Activated CD8-positive, alpha-beta memory T cell treated with anti-CD3 and anti-CD28 coated beads for 24 hours (primary cell): ENCODE measurements around the gene PASK.

Experiments used
- DNase-seq: peaks from one replicate; pipeline ENCODE4 v3.0.0-alpha.2; 2020

Gene PASK

DNA sequence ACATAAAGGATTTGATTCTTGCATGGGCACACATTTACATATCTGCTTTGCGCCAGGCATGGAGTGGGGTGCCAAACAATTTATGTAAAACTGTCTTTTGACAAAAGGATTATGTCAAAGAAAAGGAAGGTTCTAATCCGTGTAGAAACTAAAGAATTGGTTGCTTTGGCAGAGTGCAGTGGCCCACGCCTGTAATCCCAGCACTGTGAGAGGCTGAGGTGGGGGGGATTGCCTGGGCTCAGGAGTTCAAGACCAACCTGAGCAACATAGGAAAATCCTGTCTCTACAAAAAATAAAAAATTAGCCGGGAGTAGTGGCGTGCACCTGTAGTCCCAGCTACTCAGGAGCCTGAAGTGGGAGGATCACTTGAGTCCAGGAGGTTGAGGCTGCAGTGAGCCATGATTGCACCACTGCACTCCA is 46.1 kb downstream of the PASK start:
- DNase-seq = peak; percentile 52

DNA sequence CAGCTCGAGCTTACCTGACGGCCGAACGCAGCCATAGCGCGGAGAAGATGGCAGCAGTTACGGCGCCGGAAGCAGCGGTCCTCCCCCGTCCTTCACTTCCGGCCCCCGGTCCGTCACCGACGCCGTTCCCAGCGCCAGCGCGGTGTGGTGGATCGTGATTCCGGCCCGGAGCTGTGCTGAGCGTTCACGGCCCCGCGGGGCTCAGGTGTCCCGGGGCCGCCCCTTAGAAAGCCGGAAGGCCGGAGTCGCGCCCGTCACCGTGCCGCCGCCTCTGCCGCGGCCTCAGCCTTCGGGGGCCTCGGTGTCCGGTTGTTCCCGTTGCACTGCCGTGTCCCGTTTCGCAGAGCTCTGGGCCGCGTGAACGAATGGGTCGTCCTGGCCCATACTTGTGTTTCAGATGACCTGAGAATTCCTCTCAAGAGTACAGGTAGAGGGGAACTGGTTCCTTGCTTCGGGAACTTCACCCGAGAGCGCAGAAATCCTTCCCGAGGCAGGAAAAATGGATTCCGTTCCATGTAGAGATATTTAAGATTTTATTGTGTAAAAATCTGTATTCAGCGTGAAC is 47.0 kb downstream of the PASK start, which contains the start of gene MTERF4:
MTERF4 (minus strand) TSS at position 49 of the 565 bp plus-strand sequence; CDS start at position 35, 14 bp downstream.
- DNase-seq = peak; percentile 95

DNA sequence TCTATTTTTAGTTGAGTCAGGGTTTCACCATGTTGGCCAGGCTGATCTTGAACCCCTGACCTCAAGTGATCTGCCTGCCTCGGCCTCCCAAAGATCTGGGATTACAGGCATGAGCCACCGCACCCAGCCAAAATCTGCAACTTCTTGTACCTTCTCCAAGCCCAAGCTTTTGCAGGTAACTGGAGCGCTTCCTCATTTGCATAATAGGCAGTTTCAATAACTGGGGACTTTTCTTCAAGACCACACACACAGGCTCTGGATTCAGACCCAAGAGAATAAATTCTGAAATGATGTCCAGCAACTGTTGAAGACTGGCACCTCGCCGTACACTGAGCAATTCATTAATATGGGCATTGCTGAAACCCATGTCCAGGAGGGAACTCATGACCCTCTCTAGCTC is 50.0 kb downstream of the PASK start:
- peak; percentile 21 for DNase-seq

DNA sequence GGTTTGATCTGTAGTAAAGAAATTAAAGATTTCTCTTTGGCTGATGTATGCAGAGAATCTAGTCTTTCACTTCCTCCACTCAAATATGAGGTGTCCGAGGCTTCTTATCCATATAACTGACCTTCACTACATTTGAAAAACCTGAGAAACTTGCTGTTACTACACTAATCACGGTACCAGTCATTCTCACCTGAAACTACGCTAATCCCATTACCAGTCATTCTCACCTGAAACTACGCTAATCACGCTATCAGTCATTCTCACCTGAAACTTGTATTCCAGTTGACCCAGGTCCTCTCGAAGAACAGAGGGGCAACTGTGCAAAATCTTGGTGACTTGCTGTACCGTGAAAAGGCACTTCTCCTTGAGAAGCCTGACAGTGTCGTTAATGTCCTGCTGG is 52.3 kb downstream of the PASK start:
- peak; percentile 33 for DNase-seq

DNA sequence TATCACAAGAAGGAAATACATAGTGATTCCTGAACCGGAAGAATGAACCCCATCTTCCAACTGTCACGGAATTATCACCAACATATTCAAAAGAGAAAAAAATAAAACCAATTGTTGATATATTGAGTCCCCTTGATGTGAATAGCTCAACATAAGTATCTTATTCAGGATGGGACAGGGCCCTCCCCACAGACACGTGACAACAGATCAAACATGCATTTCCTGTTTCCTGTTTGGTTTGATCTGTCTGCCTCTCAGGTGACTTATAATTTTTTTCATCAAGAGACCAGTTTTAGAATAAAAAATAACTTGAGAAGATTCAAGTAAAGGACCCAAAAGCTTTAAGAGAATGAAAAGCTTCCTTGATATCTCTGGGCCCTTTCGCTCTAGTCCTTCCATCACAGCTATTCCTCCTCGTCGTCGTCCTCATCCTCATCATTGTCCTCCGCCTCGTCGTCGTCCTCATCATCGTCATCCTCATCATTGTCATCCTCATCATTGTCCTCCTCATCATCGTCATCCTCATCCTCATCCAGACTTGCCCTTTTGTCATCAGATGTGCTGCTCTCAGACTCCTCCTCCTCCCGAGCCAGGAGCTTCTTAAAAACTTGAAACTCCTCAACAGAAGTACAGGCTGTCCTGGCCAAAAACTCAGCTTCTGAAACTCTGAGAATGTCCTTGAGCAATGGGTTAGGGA is 53.5 kb downstream of the PASK start:
- peak; percentile 40 for DNase-seq

DNA sequence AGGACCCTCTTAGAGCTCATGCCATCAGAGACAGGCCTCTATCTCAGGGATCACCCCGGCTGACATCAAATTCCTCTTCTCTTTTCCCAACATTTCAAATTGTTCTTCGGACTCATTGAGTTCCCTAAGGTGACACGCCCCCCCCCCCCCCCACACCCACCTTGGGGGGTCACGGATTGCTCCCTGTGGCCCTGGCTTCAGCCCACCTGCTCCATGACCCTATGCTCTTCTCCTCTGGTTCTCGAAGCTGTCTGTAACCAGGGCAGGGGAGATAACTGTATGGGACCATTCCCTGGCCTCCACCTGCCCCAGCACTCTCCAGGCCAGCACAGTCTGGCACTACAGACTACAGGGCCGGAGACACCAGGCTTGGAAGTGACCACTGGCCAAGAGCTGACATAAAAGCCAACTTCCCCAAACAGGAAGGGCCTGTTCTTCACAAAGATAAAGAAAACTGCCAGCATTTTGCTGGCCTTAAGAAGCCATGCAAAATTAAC is 54.3 kb downstream of the PASK start:
- no peak for DNase-seq

DNA sequence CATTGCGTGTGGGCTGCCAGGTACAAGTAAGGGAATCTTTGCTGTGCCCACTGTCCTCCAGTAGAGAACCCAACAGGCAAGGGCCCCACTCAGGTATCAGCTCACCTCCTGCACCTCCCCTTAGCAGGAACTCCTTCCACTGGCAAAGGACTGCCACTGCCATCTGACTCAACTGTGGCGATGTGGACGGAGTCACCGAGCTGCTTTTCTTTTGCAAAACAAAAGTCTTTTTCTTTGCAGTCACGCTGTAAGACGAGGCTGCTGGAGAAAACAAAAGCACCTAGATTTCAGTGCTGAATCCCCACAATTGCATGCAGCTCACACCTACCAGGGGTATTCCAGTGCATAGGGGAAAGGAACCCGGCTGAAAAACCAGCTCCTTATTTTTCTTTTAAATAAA is 55.1 kb downstream of the PASK start:
- no peak for DNase-seq

DNA sequence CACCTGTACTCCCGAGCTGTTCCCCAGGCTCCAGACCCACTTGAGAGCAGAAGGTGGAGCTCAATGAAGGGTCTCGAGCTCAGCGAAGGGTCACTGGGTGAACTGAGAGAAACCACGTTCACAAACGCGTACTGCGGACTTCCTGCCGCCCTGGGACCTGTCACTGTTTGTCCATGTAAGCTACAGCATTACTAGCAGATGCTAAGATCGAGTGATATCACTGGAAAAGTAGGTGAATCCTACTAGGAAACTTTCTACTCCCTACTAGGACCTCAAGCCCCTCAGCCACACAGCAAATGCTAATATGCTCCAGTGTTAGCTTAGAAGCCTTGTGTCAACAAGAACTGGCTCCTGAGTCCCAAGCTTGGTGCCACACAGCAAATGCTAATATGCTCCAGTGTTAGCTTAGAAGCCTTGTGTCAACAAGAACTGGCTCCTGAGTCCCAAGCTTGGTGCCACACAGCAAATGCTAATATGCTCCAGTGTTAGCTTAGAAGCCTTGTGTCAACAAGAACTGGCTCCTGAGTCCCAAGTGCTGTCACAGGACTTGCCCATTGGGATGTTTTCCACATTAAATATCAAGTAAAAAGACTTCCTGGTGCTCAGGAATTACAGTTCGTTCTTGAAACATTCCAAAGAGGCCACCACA is 56.0 kb downstream of the PASK start:
- DNase-seq = peak; percentile 33

DNA sequence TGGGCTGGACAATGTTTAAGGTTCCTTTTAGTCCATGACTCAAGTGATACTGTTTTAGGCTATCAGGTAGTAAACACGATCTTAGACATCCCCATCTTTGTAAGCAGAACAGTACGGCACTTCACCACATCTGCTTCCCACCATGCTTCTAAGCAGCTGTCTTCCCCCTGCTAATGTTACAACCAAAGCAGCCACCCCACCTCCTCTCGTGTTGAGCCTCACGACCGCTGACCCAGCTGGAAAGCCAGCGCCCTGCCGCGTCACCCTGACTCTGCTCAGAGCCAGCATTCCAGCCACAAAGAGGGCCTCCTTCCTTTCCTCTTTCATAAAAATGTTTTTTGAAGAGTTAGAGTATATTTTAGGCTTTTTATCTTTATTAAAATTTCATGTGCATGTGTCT is 56.6 kb downstream of the PASK start:
- DNase-seq = no peak

DNA sequence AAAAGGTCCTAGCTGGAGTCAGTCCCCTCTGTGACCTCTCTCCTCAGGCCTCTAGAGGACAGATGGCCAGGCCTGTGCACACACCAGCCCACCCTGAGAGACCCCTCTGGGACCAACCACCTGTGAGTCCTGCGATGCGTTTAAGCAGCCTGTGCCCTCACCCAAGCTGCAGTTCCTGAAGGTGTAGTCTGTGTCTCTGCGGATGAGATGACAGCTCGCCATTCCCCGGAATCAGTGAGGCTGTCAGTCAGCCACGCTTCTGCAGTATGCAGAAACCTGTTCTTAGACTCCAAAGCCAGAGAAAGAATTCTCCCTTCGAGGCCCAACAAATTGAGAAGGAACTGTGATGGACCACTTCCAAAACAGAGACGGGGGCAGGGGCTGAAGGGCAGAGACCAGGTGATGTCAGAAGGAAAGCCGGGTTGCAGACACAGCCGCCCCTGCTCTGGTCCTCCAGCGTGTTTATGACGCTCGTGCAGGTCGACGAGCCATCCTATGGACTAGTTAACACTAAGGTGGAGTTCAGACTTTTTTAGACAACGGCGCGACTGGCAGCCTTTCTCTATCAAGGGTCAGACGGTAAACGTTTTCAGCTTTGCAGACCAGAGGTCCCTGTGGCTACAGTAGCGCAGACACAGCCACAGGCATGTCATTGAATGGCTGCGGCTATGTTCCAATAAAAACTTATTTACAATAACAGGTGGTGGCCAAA is 57.4 kb downstream of the PASK start:
- no peak for DNase-seq

DNA sequence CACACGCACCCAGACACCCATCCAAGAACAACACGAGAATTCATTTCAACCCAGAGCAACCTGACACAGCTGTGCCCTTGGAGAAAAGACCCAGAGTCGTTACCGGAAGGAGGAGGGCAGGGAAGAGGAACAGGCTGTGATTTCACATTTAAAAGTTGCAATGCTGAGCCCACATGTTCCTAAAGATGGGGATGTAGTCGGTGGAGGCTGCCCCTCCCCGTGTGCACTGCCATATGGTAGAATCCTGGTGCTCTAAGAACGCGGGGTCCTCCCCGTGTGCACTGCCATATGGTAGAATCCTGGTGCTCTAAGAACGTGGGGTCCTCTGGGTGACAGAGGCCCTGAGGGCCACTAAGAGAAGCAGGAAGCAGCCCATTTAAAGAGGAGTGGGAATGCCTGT is 58.1 kb downstream of the PASK start:
- DNase-seq = no peak

DNA sequence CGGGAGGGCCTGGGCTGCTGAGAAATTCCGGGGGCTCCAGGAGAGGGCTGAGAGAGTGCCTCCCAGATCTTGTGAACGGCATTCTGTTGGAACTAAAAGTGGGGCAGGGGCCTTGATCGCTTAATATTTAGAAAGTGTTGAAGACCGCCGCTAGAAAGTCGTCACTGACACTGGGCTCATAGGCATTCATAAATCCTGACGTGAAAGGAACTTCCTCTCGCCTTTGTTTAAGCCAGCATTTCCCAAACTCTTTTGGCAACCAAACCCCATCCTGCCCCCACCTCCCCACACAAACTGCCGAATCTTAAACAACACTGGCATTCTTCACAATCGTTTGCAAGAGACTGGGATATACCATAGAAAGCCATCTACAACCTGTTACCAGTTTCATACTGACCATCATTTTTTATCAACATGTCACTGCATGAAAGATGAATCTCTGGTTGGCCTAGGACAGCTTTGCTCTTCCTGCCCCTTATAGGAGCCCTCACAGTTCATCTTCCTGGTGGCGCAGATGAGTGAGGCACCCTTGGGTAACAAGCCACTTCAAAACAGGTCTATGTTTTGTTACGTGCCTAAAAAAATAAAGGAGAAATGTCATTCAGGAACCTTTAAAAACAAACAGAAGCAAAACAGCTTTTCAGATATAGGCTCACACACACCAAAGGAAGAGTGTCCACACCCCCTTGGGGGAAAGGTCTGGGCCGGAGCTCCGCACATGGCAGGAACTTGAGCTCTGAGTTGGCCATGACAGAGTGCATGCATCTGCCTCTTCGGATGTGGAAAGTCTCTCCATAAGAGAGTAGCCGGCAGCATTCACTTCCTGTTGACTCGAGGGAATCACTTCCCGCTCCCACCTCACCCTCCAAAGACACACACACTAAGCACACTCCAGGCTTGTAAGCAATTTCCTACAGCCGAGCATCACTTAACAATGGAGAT is 60.2 kb downstream of the PASK start:
- no peak for DNase-seq

DNA sequence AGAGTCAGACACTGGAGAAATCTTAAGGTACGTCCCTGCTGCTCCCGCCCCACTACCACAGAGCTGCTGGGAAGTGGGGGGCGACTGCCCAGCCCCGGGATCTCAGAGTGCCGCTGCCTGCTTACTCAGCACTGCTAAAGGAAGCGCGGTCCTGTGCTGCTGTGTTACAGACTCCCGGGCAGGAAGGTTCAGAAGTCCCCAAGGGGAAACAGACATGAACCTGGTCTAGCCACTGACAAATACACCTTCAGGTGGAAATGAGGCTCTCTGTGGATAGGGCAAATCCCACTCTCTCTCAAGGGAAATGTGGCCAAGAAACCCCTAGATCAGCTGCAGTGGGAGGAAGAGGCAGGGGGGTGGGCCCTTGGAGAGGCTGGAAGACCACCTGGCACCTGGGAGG is 60.9 kb downstream of the PASK start:
- DNase-seq = no peak

DNA sequence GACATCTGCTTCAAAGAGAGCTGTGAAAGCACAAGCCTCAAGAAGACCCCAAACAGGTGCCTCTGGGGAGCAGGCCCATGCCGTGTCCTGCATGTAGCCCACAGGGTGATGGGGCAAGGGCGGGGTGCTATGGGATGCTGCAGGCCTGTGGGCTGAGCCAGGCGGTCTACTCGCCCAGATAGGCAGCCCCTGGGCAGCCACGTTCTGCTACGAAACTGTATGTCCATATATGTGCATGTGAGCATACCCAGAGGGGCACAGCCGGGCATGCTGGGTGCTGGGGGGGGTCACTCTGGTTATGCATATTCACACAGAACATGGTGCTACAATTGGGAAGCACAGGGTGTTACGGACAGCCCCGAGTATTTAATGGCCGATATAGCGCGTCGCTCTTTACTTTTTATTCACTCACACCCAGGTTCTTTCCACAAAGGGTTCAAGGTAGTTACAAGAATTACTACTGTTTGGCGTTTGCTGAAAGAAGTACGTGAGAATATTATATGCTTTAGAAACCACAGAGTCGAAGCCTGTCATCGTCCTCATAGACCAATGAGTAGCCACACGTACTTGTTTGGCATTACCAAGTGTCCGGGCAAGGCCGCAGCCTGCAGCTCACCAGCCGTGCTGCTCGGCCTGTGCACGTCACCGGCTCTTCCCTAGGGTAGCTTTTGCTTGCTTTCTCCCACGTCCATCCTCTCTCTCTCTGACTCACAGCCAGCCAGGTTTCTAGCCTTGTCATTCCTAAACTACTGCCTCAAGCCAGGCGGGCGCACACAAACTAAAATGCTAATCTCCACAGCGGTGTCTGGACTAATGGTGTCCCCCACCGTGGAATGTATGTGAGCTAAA is 61.6 kb downstream of the PASK start:
- no peak for DNase-seq

DNA sequence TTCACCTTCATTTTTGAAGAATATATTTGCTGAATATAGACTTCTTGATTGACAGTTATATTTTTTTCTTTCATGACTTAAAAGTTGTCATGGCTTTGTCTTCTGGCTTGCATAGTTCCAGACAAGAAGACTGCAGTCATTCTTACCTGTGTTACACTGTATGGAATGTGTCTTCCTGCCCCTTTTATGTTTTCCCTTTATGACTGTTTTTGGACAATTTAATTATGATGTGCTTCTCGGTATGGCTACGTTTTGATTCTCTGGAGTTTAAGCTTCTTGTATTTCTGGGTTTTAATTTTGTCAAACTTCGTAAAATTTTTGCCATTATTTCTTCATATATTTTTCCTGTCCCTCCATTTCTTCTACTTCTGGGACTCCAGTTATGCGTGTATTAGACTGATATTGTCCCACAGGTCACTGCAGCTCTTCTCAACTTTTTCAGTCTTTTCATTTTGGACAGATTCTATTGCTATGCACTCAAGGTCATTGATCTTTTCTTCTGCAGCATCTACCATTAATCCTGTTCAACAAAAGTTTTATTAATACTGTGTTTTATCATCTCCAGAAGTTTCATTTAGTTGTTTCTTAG is 64.3 kb downstream of the PASK start:
- no peak for DNase-seq

DNA sequence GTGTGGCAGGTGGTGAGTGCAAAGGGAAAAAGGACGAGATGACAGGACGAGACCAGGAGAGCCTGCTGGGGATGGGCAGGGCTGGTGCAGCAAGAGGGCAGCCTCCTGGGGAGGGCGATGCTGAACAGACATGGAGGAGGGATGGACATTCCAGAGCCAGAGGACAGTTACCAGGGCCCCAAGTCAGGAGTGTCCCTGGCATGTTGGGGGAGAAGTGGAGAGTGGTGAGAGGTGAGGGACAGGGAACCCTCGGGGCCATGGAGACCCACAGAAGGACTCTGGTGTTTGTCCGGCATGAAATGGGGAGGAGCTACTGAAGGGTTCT is 66.2 kb downstream of the PASK start:
- no peak for DNase-seq

DNA sequence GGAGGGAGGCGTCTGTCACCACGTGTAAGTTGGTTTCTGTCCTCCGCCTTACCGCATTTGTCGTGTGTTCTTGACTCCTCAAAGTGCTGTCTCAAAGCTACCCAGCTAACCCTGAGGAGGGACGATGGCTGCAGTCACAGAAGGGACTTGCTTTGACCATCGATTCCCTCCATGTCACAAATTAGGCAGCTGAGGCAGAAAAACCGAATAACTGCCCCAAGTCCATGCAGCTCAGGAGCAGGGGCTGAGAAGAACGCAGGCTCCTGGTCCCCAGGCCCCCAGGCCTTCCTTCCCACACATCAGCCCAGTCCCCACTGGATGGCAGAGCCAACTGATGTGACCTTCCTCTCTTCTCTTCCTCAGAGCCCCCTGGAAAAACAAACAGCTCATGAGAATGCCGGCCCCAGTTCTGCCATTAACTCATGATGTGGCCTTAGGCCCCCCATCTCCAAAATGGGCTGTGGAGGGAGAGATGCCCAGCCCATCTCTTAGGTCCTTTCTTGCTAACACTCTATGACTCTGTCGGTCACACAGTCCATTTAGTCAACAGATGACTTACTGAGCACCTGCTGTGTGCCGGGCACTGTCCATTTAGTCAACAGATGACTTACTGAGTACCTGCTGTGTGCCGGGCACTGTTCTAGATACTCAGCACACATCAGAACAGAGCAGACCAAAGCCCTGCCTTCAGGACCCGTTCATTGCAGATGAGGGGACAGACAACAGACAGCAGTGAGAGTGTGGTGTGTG is 66.8 kb downstream of the PASK start:
- peak; percentile 52 for DNase-seq

DNA sequence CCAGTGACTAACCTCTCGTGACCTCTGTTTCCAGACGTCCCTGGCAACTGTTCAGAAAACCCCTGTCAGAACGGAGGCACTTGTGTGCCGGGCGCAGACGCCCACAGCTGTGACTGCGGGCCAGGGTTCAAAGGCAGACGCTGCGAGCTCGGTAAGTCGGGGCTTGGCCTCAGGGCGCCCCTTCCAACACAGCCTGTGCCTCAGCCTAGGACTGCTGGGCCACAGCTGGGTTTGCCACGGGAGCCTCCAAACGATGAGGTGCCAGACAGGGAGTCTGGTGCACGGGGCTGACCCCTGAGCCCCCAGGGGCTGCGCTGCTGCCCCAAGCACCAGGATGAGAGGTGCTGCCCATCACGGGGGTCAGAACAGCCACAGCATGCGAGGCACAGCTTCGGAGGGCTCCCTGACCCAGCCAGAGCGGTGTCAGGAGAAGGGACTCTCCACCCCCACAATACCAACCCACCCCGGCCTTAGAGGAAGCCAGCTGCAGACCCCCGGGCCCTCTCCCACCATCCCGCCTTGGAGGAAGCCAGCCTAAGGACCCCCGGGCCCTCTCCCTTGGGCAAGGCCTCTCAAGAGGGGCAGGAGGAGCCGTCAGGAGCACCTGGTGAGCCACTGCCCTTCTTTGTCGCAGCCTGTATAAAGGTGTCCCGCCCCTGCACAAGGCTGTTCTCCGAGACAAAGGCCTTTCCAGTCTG is 67.5 kb downstream of the PASK start:
- peak; percentile 46 for DNase-seq

DNA sequence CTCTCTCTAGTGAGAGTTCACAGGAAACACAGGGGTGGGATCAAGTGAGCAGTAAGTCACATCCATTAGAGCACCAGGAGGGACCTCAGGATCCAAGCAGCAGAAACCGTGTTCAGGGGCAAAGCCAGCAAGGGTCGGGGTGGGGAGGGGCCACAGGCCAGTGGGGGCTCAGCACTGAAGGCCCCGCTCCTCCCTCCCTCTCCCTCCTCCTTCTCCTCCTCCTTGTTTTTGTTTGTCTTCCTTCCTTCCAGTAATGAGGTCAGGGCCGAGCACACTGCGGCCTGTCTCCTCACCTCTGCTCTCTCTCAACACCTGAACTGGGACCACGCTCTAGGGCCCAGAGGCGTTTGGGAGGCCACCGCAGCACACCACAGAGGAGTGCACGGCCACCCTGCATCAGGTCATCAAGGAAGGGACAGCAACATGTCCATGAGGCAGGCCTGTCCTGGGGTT is 68.1 kb downstream of the PASK start:
- DNase-seq = peak; percentile 55
